Neuronal stem cell (in vitro differentiated cells): ENCODE measurements around the gene DIP2C.
"Not testable (repeated sequence)": the region's sequence is repeated elsewhere in the genome, so short reads cannot be mapped to it uniquely, and the experiment has no call there.

Source experiments
- DNase-seq: peaks from one replicate; pipeline ENCODE4 v3.0.0-alpha.2; 2013; ENCODE audit warnings: low spot score
- H2AFZ ChIP-seq: one replicate; pipeline ENCODE4 v1.6.1; 2013; ENCODE audit warnings: mild to moderate bottlenecking, low read length, inconsistent platforms
- H2AK5ac ChIP-seq: 2 replicates; pipeline ENCODE4 v1.6.1; 2013; ENCODE audit warnings: low read depth, mild to moderate bottlenecking, inconsistent platforms, low read length, moderate library complexity, mixed read lengths
- H2BK120ac ChIP-seq: 2 replicates; pipeline ENCODE4 v1.6.1; 2013; ENCODE audit warnings: low read depth, mild to moderate bottlenecking, inconsistent platforms, low read length, moderate library complexity, mixed read lengths
- H2BK12ac ChIP-seq: one replicate; pipeline ENCODE4 v1.6.1; 2013; ENCODE audit warnings: low read length, inconsistent platforms
- H2BK15ac ChIP-seq: 2 replicates; pipeline ENCODE4 v1.6.1; 2013; ENCODE audit warnings: mild to moderate bottlenecking, low read length, inconsistent platforms, mixed read lengths
- H2BK5ac ChIP-seq: one replicate; pipeline ENCODE4 v1.6.1; 2013; ENCODE audit warnings: inconsistent platforms, mild to moderate bottlenecking, low read length, moderate library complexity
- H3K14ac ChIP-seq: one replicate; pipeline ENCODE4 v1.6.1; 2013; ENCODE audit warnings: low read length, inconsistent platforms
- H3K18ac ChIP-seq: 2 replicates; pipeline ENCODE4 v1.6.1; 2013; ENCODE audit warnings: low read length, inconsistent platforms
- H3K23ac ChIP-seq: 2 replicates; pipeline ENCODE4 v1.6.1; 2013; ENCODE audit warnings: low read depth, mild to moderate bottlenecking, mixed read lengths, low read length, inconsistent platforms; ENCODE audit not compliant: poor library complexity
- H3K27ac ChIP-seq: replicated peaks from 3 replicates; pipeline ENCODE4 v1.5.1; 2013; ENCODE audit warnings: low read length, inconsistent platforms
- H3K27me3 ChIP-seq, 3 experiments: 2 replicates each; pipeline ENCODE4 v1.6.1; 2013; ENCODE audit warnings: low read length in 3 of 3, mild to moderate bottlenecking in 2 of 3, inconsistent platforms in 1 of 3, low read depth in 1 of 3, mixed read lengths in 1 of 3, moderate library complexity in 1 of 3; ENCODE audit not compliant: control insufficient read depth in 3 of 3, insufficient read depth in 3 of 3
- H3K36me3 ChIP-seq, 2 donors: replicated peaks in 1 of 2; 2 replicates each; pipeline ENCODE4 v1.6.1; 2013; ENCODE audit warnings: low read length in 2 of 2; ENCODE audit not compliant: control insufficient read depth in 2 of 2, insufficient read depth in 2 of 2
- H3K4ac ChIP-seq: 2 replicates; pipeline ENCODE4 v1.6.1; 2013; ENCODE audit warnings: inconsistent platforms, mild to moderate bottlenecking, low read length, moderate library complexity
- H3K4me1 ChIP-seq, 2 donors: 1 replicate in 1 of 2; 2 replicates in 1 of 2; pipeline ENCODE4 v1.6.1; 2013; ENCODE audit warnings: low read length in 2 of 2, low read depth in 1 of 2; ENCODE audit not compliant: control insufficient read depth in 2 of 2, insufficient read depth in 1 of 2
- H3K4me2 ChIP-seq: one replicate; pipeline ENCODE4 v1.6.1; 2013; ENCODE audit warnings: mild to moderate bottlenecking, low read length, inconsistent platforms; ENCODE audit not compliant: insufficient read depth, poor library complexity, severe bottlenecking
- H3K4me3 ChIP-seq, 2 donors: 2 replicates each; pipeline ENCODE4 v1.5.1; 2013; ENCODE audit warnings: low read length in 2 of 2, mild to moderate bottlenecking in 2 of 2, inconsistent platforms in 1 of 2, moderate library complexity in 1 of 2
- H3K79me1 ChIP-seq: one replicate; pipeline ENCODE4 v1.6.1; 2013; ENCODE audit warnings: low read depth, mild to moderate bottlenecking, inconsistent platforms, low read length, moderate library complexity
- H3K9ac ChIP-seq: one replicate; pipeline ENCODE4 v1.6.1; 2013; ENCODE audit warnings: mild to moderate bottlenecking, low read depth, low read length, inconsistent platforms; ENCODE audit not compliant: poor library complexity
- H3K9me3 ChIP-seq, 2 donors: replicated peaks in 1 of 2; 2 replicates each; pipeline versions ENCODE3 to v1.6.1; 2013; ENCODE audit warnings: low read length in 2 of 2, mild to moderate bottlenecking in 2 of 2, inconsistent platforms in 1 of 2, low read depth in 1 of 2, mixed read lengths in 1 of 2, moderate library complexity in 1 of 2; ENCODE audit not compliant: control insufficient read depth in 2 of 2, insufficient read depth in 1 of 2
- H4K8ac ChIP-seq: one replicate; pipeline ENCODE4 v1.6.1; 2013; ENCODE audit warnings: low read depth, mild to moderate bottlenecking, inconsistent platforms, low read length, moderate library complexity
- H4K91ac ChIP-seq: one replicate; pipeline ENCODE4 v1.6.1; 2013; ENCODE audit warnings: low read length, low read depth, mild to moderate bottlenecking, inconsistent platforms; ENCODE audit not compliant: poor library complexity
- WGBS, 2 donors: extraction: QIAGEN DNeasy Blood & Tissue Kit; methylation state at CpG; one replicate each; pipeline ENCODE4 v1.1.7; 2013; ENCODE audit warnings: missing lambda C conversion rate in 2 of 2, mixed read lengths in 1 of 2; ENCODE audit not compliant: insufficient read length in 2 of 2, insufficient replicate concordance in 1 of 2; ENCODE audit errors: extremely low coverage in 2 of 2; 5-methylcytosine and 5-hydroxymethylcytosine counted together

Gene DIP2C

DNA sequence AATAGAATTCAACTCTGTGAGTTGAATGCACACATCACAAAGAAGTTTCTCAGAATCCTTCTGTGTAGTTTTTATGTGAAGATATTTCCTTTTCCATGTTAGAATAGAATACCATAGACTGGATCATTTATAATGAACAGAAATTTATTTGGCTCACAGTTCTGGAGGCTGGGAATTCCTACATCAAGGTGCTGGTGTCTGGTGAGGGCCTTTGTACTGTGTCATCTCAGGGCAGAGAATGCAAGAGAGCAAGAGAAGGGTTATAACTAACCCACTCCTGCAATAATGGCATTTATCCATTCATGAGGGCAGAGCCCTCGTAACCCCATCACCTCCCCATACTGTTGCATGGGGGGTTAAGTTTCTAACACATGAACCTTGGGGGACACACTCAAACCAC, 18.4 kb upstream of the DIP2C start:
- Histone ChIP-seq H3K79me1 (no peaks in the 10 kb centered on the region), H3K27me3 (peaks cover 0 to 11% (median 1%) of the 10 kb centered on the region in 3 experiments), H3K23ac (no peak overlapping the region), H4K8ac (no peak overlapping the region), H2AK5ac (no peak overlapping the region), H3K9ac (no peak overlapping the region), H2AFZ (no peak overlapping the region), H3K4me3 (no peak overlapping the region), H3K4ac (no peak overlapping the region), H3K14ac (no peak overlapping the region), H3K27ac (no peak overlapping the region), H2BK5ac (no peak overlapping the region), H3K18ac (no peak overlapping the region), H3K4me2 (no peak overlapping the region), H2BK120ac (no peak overlapping the region), H3K36me3 (no peaks in the 10 kb centered on the region), H2BK12ac (no peak overlapping the region), H3K9me3 (peaks cover 2 to 4% of the 10 kb centered on the region in 2 donors), H4K91ac (no peak overlapping the region), H2BK15ac (no peak overlapping the region), H3K4me1 (no peaks in the 10 kb centered on the region)
- whole genome bisulfite sequencing, 2 donors = no CpG with 5 or more reads among the region's 1 CpG
- no peak for DNase-seq

DNA sequence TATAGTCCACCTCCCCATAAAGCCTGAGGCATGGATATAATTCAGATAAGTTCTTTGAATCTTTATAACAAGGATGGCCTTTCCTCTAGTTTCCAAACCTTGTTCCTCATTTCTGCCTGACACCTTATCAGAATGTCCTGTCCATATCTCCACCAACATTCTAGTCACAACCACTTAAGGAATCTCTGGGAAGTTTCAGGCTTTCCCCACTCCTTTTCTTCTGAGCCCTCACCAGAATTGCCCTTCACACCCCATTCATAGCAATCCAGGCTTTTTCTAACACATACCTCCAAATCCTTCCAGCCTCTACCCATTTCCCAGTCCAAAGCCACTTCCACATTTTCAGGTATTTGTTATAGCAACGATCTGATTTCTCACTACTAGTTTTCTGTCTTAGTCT, 18.0 kb upstream of the DIP2C start:
- Histone ChIP-seq H2AK5ac (no peak overlapping the region), H3K4me2 (no peak overlapping the region), H3K23ac (no peak overlapping the region), H3K14ac (no peak overlapping the region), H3K79me1 (no peaks in the 10 kb centered on the region), H3K9ac (no peak overlapping the region), H3K27me3 (peaks cover 0 to 11% (median 1%) of the 10 kb centered on the region in 3 experiments), H3K36me3 (no peaks in the 10 kb centered on the region), H3K4me3 (no peak overlapping the region), H4K8ac (no peak overlapping the region), H2BK15ac (no peak overlapping the region), H3K4ac (no peak overlapping the region), H3K27ac (no peak overlapping the region), H3K4me1 (no peaks in the 10 kb centered on the region), H2BK12ac (no peak overlapping the region), H4K91ac (no peak overlapping the region), H2AFZ (no peak overlapping the region), H2BK120ac (no peak overlapping the region), H3K18ac (no peak overlapping the region), H2BK5ac (no peak overlapping the region), H3K9me3 (peaks cover 2 to 4% of the 10 kb centered on the region in 2 donors)
- no peak for DNase-seq
- WGBS, 2 donors = no CpG with 5 or more reads among the region's 1 CpG

DNA sequence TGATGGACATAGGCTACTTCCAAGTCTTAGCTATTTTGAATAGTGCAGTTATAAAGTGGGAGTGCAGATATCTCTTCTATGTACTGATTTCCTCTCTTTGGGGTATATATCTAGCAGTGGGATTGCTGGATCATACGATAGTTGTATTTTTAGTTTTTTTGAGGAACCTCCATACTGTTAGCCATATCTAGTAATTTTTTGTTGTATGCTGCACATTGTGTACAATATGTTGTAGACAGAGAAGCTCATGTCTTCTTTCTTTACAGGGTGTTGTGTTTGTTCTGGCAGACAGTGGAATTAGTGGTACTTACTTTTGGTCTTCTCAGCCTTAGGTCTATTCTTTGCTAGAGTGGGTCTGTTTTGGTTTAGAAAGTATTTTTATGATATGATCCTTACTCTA, 13.7 kb upstream of the DIP2C start:
- Histone ChIP-seq H3K4me2 (no peak overlapping the region), H2AK5ac (no peak overlapping the region), H3K4me3 (no peak overlapping the region), H4K91ac (no peak overlapping the region), H2BK12ac (no peak overlapping the region), H2AFZ (no peak overlapping the region), H3K79me1 (no peaks in the 10 kb centered on the region), H3K9me3 (peaks cover 4% of the 10 kb centered on the region in 2 donors), H2BK15ac (no peak overlapping the region), H3K27me3 (peaks cover 0 to 15% (median 4%) of the 10 kb centered on the region in 3 experiments), H3K4ac (no peak overlapping the region), H2BK5ac (no peak overlapping the region), H3K14ac (no peak overlapping the region), H3K27ac (no peak overlapping the region), H3K18ac (no peak overlapping the region), H3K9ac (no peak overlapping the region), H2BK120ac (no peak overlapping the region), H3K4me1 (no peaks in the 10 kb centered on the region), H4K8ac (no peak overlapping the region), H3K23ac (no peak overlapping the region), H3K36me3 (no peaks in the 10 kb centered on the region)
- no CpG with 5 or more reads among the region's 1 CpG for WGBS, 2 donors
- DNase-seq = no peak

DNA sequence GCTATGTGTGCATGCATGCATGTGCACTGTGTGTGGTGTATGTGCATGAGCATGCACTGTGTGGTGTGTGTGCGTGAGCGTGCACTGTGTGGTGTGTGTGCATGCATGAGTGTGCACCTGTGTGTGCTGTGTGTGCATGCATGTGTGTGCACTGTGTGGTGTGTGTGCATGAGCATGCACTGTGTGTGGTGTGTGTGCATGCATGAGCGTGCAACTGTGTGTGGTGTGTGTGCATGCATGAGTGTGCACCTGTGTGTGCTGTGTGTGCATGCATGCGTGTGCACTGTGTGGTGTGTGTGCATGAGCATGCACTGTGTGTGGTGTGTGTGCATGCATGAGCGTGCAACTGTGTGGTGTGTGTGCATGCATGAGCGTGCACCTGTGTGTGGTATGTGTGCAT, 10.7 kb upstream of the DIP2C start:
- H3K79me1 ChIP-seq, H3K9me3 ChIP-seq, H2BK12ac ChIP-seq, H3K36me3 ChIP-seq, H4K91ac ChIP-seq, DNase-seq, H3K4me2 ChIP-seq, H2AFZ ChIP-seq, H2BK15ac ChIP-seq, H3K18ac ChIP-seq, H3K4ac ChIP-seq, H2BK5ac ChIP-seq, H3K27ac ChIP-seq, H3K4me1 ChIP-seq, H2AK5ac ChIP-seq, H2BK120ac ChIP-seq: not testable (repeated sequence)
- H3K9ac ChIP-seq = peak overlapping the region; percentile 53
- peak overlapping the region; percentile 92 for H3K23ac ChIP-seq
- peak overlapping the region in 1 of 2 donors; percentile 7 for H3K4me3 ChIP-seq
- H4K8ac ChIP-seq = peak overlapping the region; percentile 3
- WGBS, 2 donors = no CpG with 5 or more reads among the region's 6 CpGs
- H3K14ac ChIP-seq = peak overlapping the region; percentile 77
- H3K27me3 ChIP-seq = peaks cover 0 to 11% (median 2%) of the 10 kb centered on the region in 3 experiments
